Panc1 (cell line): ENCODE results near the gene FREM2. TPM values are rescaled to one million over a fixed set of nuclear protein-coding genes. Genes with fewer than 3 reads are reported as not detected.

Experiments
- ATAC-seq: fragments of 200-7000 bp; cut with Tn5 transposase; 2 replicates; pipeline ENCODE4 v1.9.1; 2020; ENCODE audit warnings: mild to moderate bottlenecking, moderate library complexity
- BruUV-seq: library from RNA; stranded (reverse); fragments of 400-500 nt; replicated peaks from 2 replicates; lab custom pipeline; 2021; lab: Mats Ljungman, UMichigan
- CTCF ChIA-PET: fragments of 300-600 bp; sonication (Branson Sonifier 250); formaldehyde crosslinking; loops from one replicate; lab custom pipeline; 2022; ENCODE audit warnings: antibody characterized with exemption; lab: Charles Lee
- POLR2A ChIA-PET: fragments of 300-600 bp; sonication (Branson Sonifier 250); formaldehyde crosslinking; loops from one replicate; lab custom pipeline; 2022; ENCODE audit warnings: antibody characterized with exemption; lab: Charles Lee
- DNase-seq: peaks from one replicate; pipeline ENCODE4 v3.0.0-alpha.2; 2010; ENCODE audit warnings: low read depth, low spot score
- H3K27ac ChIP-seq: 2 replicates; pipeline ENCODE4 v1.5.1; 2011; ENCODE audit warnings: mild to moderate bottlenecking, low read length, inconsistent platforms
- H3K27me3 ChIP-seq: fragments of 200-500 bp; sonication (Bioruptor generic); 2 replicates; pipeline ENCODE4 v1.6.0; 2014; ENCODE audit warnings: low read length, inconsistent platforms; ENCODE audit not compliant: control insufficient read depth, insufficient read depth
- H3K36me3 ChIP-seq: fragments of 200-500 bp; sonication (Bioruptor generic); 2 replicates; pipeline ENCODE4 v1.5.1; 2014; ENCODE audit warnings: inconsistent platforms, mild to moderate bottlenecking, low read length, moderate library complexity; ENCODE audit not compliant: control insufficient read depth, insufficient read depth
- H3K4me1 ChIP-seq: 2 replicates; pipeline ENCODE4 v1.5.1; 2011; ENCODE audit warnings: inconsistent platforms, mild to moderate bottlenecking, low read length, moderate library complexity; ENCODE audit not compliant: control insufficient read depth, insufficient read depth
- H3K4me3 ChIP-seq, 2 experiments: 2 replicates each; pipeline ENCODE4 v1.5.1; 2011 to 2012; ENCODE audit warnings: low read depth in 2 of 2, low read length in 2 of 2, mild to moderate bottlenecking in 2 of 2, inconsistent platforms in 1 of 2, moderate library complexity in 1 of 2
- H3K9me3 ChIP-seq: fragments of 200-500 bp; sonication (Bioruptor generic); 2 replicates; pipeline ENCODE4 v1.5.1; 2014; ENCODE audit warnings: low read depth, mild to moderate bottlenecking, inconsistent platforms, low read length, moderate library complexity; ENCODE audit not compliant: control insufficient read depth, insufficient read depth
- CTCF ChIP-seq: fragments of 450-650 bp; IDR thresholded peaks from 2 replicates; pipeline ENCODE4 v1.5.1; 2017; ENCODE audit warnings: mild to moderate bottlenecking
- POLR2AphosphoS5 ChIP-seq: IDR thresholded peaks from 2 replicates; pipeline ENCODE4 v1.6.1; 2012; ENCODE audit warnings: mild to moderate bottlenecking, low read depth, low read length, moderate library complexity
- REST ChIP-seq, 2 experiments: IDR thresholded peaks; 2 replicates each; pipeline ENCODE4 v1.6.1; 2011 to 2012; ENCODE audit warnings: low read depth in 2 of 2, control low read depth in 1 of 2, low read length in 1 of 2, mild to moderate bottlenecking in 1 of 2, moderate library complexity in 1 of 2; ENCODE audit not compliant: insufficient read depth in 1 of 2
- SIN3A ChIP-seq: IDR thresholded peaks from 2 replicates; pipeline ENCODE4 v1.6.1; 2012; ENCODE audit warnings: low read depth, mild to moderate bottlenecking, low read length, moderate library complexity, borderline replicate concordance; ENCODE audit not compliant: insufficient read depth
- TCF7L2 ChIP-seq: IDR thresholded peaks from 2 replicates; pipeline ENCODE4 v1.6.1; 2011; ENCODE audit warnings: mild to moderate bottlenecking, low read depth, low read length, inconsistent platforms
- in situ Hi-C: cut with HindIII; loops from 2 replicates; pipeline ENCODE4 v1.10.0; 2016; ENCODE audit warnings: low sequenced_read_pairs, low pct_unique_long_range_greater_than_20kb
- intact Hi-C: fragments of 100-400 bp; cut with micrococcal nuclease; formaldehyde crosslinking; loops from one replicate; pipeline ENCODE4 v1.10.0; 2022; ENCODE audit not compliant: unreplicated experiment
- total RNA-seq: library from RNA; stranded (reverse); gene quantifications from one replicate; pipeline ENCODE4 v1.2.1, GENCODE V29; 2021; ENCODE audit not compliant: unreplicated experiment

The FREM2 gene
- total RNA-seq, 1 experiment from 2014 or later = 0.15 TPM

GRCh38 chr13:38759390-38759789, 72.5 kb downstream of the FREM2 start:
- in situ Hi-C loops = no loop called here

More at GRCh38 chr13:38759390-38759789, 72.5 kb downstream of the FREM2 start:
- no peak for TF ChIP-seq CTCF
- no peak for TF ChIP-seq SIN3A
- no peak for TF ChIP-seq POLR2AphosphoS5
- no peak for TF ChIP-seq TCF7L2
- no peak for TF ChIP-seq REST (IDR thresholded peaks at IDR 0.05; ENCODE audit: insufficient read depth in 1 of 2, low read depth in 2 of 2, low read length in 1 of 2)
- intact Hi-C loops = no loop called here
- Histone ChIP-seq H3K27me3 (peaks cover 2% of the 10 kb centered on the region; the same call in 1 of the 2 replicates), H3K27ac (no peak overlapping the region), H3K4me3 (no peak overlapping the region), H3K4me1 (no peaks in the 10 kb centered on the region), H3K36me3 (no peaks in the 10 kb centered on the region), H3K9me3 (no peaks in the 10 kb centered on the region)
- DNase-seq (no peak), ATAC-seq (no peak)
- BruUV-seq = no TSS peak
- CTCF ChIA-PET = no interaction called here
- POLR2A ChIA-PET = no interaction called here
